Measurements from ENCODE around the gene PRMT7. TPM values are rescaled to one million over a fixed set of nuclear protein-coding genes. Genes with fewer than 3 reads are reported as not detected.

Gene PRMT7
- total RNA-seq, 1 donor from 2014 or later: 30.0 TPM

- Histone ChIP-seq H3K9me3 (no peaks in the 10 kb centered on the region), H3K4me1 (peaks cover 4% of the 10 kb centered on the region), H3K36me3 (no peaks in the 10 kb centered on the region), H3K27me3 (no peaks in the 10 kb centered on the region), H3K27ac (no peak overlapping the region), H3K4me3 (no peak overlapping the region)
- intact Hi-C loops (cut with DNase I): no loop called here
- DNase-seq (no peak), ATAC-seq (peak; percentile 40)
- no peak for TF ChIP-seq CTCF (IDR thresholded peaks at IDR 0.05)
Observed at GRCh38 chr16:68401871-68402747, 91.3 kb downstream of the PRMT7 start.

- H3K27me3 ChIP-seq: no peaks in the 10 kb centered on the region
- no peak for ATAC-seq
- no peak overlapping the region for H3K4me3 ChIP-seq
- H3K9me3 ChIP-seq: no peaks in the 10 kb centered on the region
- H3K27ac ChIP-seq: no peak overlapping the region
- peaks cover 4% of the 10 kb centered on the region for H3K4me1 ChIP-seq
- no peak for TF ChIP-seq CTCF (IDR thresholded peaks at IDR 0.05)
- intact Hi-C loops (cut with DNase I): no loop called here
- no peak for DNase-seq
- no peaks in the 10 kb centered on the region for H3K36me3 ChIP-seq
Observed at GRCh38 chr16:68402748-68403040, 91.9 kb downstream of the PRMT7 start.

GRCh38 chr16:68403177-68403576 is 92.4 kb downstream of the PRMT7 start:
- TF ChIP-seq CTCF (IDR thresholded peaks at IDR 0.05): no peak
- DNase-seq: no peak
- no peaks in the 10 kb centered on the region for H3K36me3 ChIP-seq
- H3K9me3 ChIP-seq: no peaks in the 10 kb centered on the region
- intact Hi-C loops (cut with DNase I): no loop called here
- H3K27me3 ChIP-seq: no peaks in the 10 kb centered on the region
- no peak overlapping the region for H3K4me3 ChIP-seq
- no peak for ATAC-seq
- H3K27ac ChIP-seq: no peak overlapping the region
- H3K4me1 ChIP-seq: peaks cover 4% of the 10 kb centered on the region

GRCh38 chr16:68403704-68404103 is 92.9 kb downstream of the PRMT7 start:
- H3K4me3 ChIP-seq: no peak overlapping the region

GRCh38 chr16:68404736-68405345 is 94.0 kb downstream of the PRMT7 start:
- no peaks in the 10 kb centered on the region for H3K27me3 ChIP-seq
- intact Hi-C loops (cut with DNase I): no loop called here
- DNase-seq (no peak), ATAC-seq (no peak)
- H3K4me3 ChIP-seq: no peak overlapping the region
- peaks cover 4% of the 10 kb centered on the region for H3K4me1 ChIP-seq
- TF ChIP-seq CTCF (IDR thresholded peaks at IDR 0.05): no peak
- no peak overlapping the region for H3K27ac ChIP-seq
- no peaks in the 10 kb centered on the region for H3K36me3 ChIP-seq
- no peaks in the 10 kb centered on the region for H3K9me3 ChIP-seq

More at GRCh38 chr16:68403704-68404103, 92.9 kb downstream of the PRMT7 start:
- Histone ChIP-seq H3K9me3 (no peaks in the 10 kb centered on the region), H3K27ac (no peak overlapping the region), H3K36me3 (no peaks in the 10 kb centered on the region), H3K4me1 (peaks cover 4% of the 10 kb centered on the region), H3K27me3 (no peaks in the 10 kb centered on the region)
- ATAC-seq: no peak
- DNase-seq: no peak
- TF ChIP-seq CTCF (IDR thresholded peaks at IDR 0.05): no peak
- intact Hi-C loops (cut with DNase I): no loop called here

All from upper lobe of right lung (tissue), 1 donor.